ENCODE results near the gene PLCXD3. TPM values are rescaled to one million over a fixed set of nuclear protein-coding genes. Genes with fewer than 3 reads are reported as not detected.

Gene PLCXD3, protein sequence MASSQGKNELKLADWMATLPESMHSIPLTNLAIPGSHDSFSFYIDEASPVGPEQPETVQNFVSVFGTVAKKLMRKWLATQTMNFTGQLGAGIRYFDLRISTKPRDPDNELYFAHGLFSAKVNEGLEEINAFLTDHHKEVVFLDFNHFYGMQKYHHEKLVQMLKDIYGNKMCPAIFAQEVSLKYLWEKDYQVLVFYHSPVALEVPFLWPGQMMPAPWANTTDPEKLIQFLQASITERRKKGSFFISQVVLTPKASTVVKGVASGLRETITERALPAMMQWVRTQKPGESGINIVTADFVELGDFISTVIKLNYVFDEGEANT
- under 0.01 TPM in 1 of 2 replicates, not detected in the other for total RNA-seq

DNA sequence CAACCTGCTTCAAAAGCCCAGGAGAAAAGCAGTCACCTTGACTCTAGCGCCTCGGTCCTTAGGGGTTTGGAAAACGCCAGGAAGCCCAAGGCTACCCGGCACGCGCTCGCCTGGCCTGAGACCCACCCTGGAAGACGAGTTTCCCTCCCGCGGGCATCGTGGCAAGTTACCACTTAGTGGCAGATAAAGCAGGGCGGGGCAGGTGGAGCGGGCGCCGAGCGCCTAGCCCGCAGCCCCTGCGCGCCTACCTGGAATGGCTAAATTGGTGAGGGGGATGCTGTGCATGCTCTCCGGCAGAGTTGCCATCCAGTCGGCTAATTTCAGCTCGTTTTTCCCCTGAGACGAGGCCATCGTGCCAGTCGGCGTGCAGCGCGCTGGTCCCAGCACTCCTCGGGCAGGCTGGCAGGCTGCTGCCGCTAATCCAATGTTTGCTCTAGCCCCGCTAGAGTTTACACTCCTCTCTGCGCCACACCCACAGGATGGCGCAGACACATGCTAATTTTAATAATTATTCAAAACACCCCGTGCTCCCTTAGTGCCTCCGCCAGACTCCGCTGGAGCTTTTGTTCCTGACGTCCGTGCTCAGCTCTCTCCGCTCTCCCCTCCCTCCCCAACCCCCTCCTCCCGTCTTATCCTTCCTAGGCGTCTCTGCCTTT is at the start of gene PLCXD3:
Gene PLCXD3, minus strand, starts transcription at position 426 of the 656 bp plus-strand sequence. Its CDS starts 75 bp downstream, at position 351.

